Measurements from ENCODE around the gene BTN3A1. TPM values are rescaled to one million over a fixed set of nuclear protein-coding genes. Genes with fewer than 3 reads are reported as not detected.

Gene BTN3A1
- total and polyA plus RNA-seq, 2 experiments from 2014 or later, result 12.9 to 18.4 TPM

DNA sequence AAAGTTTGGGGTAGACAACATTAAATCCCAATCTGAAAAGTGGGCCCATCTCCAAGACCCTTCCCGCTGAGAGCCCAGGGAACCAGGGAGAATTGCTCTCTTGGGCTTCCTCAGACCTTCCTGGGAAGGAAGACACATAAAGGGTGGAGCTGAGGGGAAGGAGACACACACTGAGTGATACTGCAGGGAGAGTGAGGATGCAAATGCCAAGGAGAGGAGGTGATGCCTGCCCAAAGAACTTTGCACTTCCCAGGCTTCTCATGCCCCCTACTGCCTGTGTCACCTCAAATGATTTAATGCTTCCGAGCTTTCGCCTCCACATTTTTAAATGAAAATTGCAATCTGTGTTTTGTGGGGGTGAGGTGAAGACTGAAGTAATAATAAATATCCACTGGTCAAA, 48.2 kb downstream of the BTN3A1 start:
- 87% methylated on average over 3 of the region's 3 CpGs for WGBS (ENCODE audit: low lambda C conversion rate, missing lambda C conversion rate)
- no peak for DNase-seq (ENCODE audit: low spot score)

DNA sequence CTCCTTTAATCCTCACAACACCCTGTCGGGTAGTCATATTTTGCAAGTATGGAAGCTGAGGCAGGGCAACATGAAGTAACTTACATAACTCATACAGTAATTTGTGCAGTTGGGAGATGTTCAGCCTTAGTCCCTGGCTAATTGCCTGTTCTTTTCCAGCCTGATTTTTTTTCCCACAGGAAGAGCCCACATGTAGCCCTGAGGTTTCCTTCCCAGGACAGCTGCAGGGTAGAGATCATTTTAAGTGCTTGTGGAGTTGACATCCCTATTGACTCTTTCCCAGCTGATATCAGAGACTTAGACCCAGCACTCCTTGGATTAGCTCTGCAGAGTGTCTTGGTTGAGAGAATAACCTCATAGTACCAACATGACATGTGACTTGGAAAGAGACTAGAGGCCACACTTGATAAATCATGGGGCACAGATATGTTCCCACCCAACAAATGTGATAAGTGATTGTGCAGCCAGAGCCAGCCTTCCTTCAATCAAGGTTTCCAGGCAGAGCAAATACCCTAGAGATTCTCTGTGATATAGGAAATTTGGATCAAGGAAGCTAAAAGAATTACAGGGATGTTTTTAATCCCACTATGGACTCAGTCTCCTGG, 50.7 kb downstream of the BTN3A1 start:
- H3K9me3 ChIP-seq (ENCODE audit: low read depth), result no peaks in the 10 kb centered on the region
- no peaks in the 10 kb centered on the region for H3K36me3 ChIP-seq (replicated peaks; ENCODE audit: insufficient read depth, low read depth)
- H3K27ac ChIP-seq, result no peak overlapping the region
- H3K4me3 ChIP-seq, result no peak overlapping the region
- no peak overlapping the region for H2AFZ ChIP-seq
- no peak overlapping the region for H3K4me2 ChIP-seq
- peaks cover 5% of the 10 kb centered on the region for H3K4me1 ChIP-seq (ENCODE audit: insufficient read depth)
- H4K20me1 ChIP-seq (ENCODE audit: insufficient read depth, poor library complexity, severe bottlenecking), result no peaks in the 10 kb centered on the region
- WGBS (ENCODE audit: low lambda C conversion rate, missing lambda C conversion rate), result 88% methylated on average over 1 of the region's 1 CpG
- H3K79me2 ChIP-seq, result no peaks in the 10 kb centered on the region
- TF ChIP-seq EZH2phosphoT487 (IDR thresholded peaks at IDR 0.05; ENCODE audit: low read depth, severe bottlenecking, unreplicated experiment), result no peak
- no peak for TF ChIP-seq EZH2 (IDR thresholded peaks at IDR 0.05; ENCODE audit: borderline replicate concordance)
- no peak for TF ChIP-seq CTCF (IDR thresholded peaks at IDR 0.05; ENCODE audit: poor library complexity)
- no peaks in the 10 kb centered on the region for H3K9me2 ChIP-seq (replicated peaks; ENCODE audit: insufficient read depth)
- H3K27me3 ChIP-seq, result no peaks in the 10 kb centered on the region
- DNase-seq (ENCODE audit: low spot score), result no peak

More for the DNA sequence above, 48.2 kb downstream of the BTN3A1 start:
- Histone ChIP-seq H3K4me1 (ENCODE audit: insufficient read depth) (no peaks in the 10 kb centered on the region), H3K79me2 (no peaks in the 10 kb centered on the region), H3K27me3 (no peaks in the 10 kb centered on the region), H4K20me1 (ENCODE audit: insufficient read depth, poor library complexity, severe bottlenecking) (no peaks in the 10 kb centered on the region), H3K9me2 (replicated peaks; ENCODE audit: insufficient read depth) (no peaks in the 10 kb centered on the region), H3K9me3 (ENCODE audit: low read depth) (no peaks in the 10 kb centered on the region), H3K4me2 (no peak overlapping the region), H2AFZ (no peak overlapping the region), H3K36me3 (replicated peaks; ENCODE audit: insufficient read depth, low read depth) (no peaks in the 10 kb centered on the region), H3K4me3 (no peak overlapping the region), H3K27ac (no peak overlapping the region)
- TF ChIP-seq EZH2 (IDR thresholded peaks at IDR 0.05; ENCODE audit: borderline replicate concordance) (no peak), CTCF (IDR thresholded peaks at IDR 0.05; ENCODE audit: poor library complexity) (no peak), EZH2phosphoT487 (IDR thresholded peaks at IDR 0.05; ENCODE audit: low read depth, severe bottlenecking, unreplicated experiment) (no peak)

- Histone ChIP-seq H2AFZ (no peak overlapping the region), H3K4me2 (no peak overlapping the region), H3K36me3 (replicated peaks; ENCODE audit: insufficient read depth, low read depth) (no peaks in the 10 kb centered on the region), H3K27me3 (no peaks in the 10 kb centered on the region), H3K4me1 (ENCODE audit: insufficient read depth) (peaks cover 13% of the 10 kb centered on the region), H3K4me3 (no peak overlapping the region), H3K9me2 (replicated peaks; ENCODE audit: insufficient read depth) (no peaks in the 10 kb centered on the region), H4K20me1 (ENCODE audit: insufficient read depth, poor library complexity, severe bottlenecking) (no peaks in the 10 kb centered on the region), H3K79me2 (peaks cover 12% of the 10 kb centered on the region), H3K9me3 (ENCODE audit: low read depth) (no peaks in the 10 kb centered on the region), H3K27ac (no peak overlapping the region)
- WGBS (ENCODE audit: low lambda C conversion rate, missing lambda C conversion rate), result 100% methylated on average over 1 of the region's 1 CpG
- no peak for DNase-seq (ENCODE audit: low spot score)
- TF ChIP-seq EZH2phosphoT487 (IDR thresholded peaks at IDR 0.05; ENCODE audit: low read depth, severe bottlenecking, unreplicated experiment), result no peak
- TF ChIP-seq EZH2 (IDR thresholded peaks at IDR 0.05; ENCODE audit: borderline replicate concordance), result no peak
- TF ChIP-seq CTCF (IDR thresholded peaks at IDR 0.05; ENCODE audit: poor library complexity), result no peak
Observed at GRCh38 chr6:26454631-26455030, 52.6 kb downstream of the BTN3A1 start.
